IMR-90 (cell line): ENCODE measurements around the gene GPR15LG.

ENCODE experiments used
- CEBPB ChIP-seq: IDR thresholded peaks from 2 replicates; pipeline ENCODE4 v1.6.1; 2012; ENCODE audit warnings: low read depth, low read length, improper control_type of control experiment
- CHD1 ChIP-seq: IDR thresholded peaks from 2 replicates; pipeline ENCODE4 v1.6.1; 2012; ENCODE audit warnings: low read depth, low read length, improper control_type of control experiment
- MXI1 ChIP-seq: IDR thresholded peaks from 2 replicates; pipeline ENCODE4 v1.6.1; 2012; ENCODE audit warnings: low read depth, mild to moderate bottlenecking, low read length, moderate library complexity, borderline replicate concordance
- POLR2A ChIP-seq: IDR thresholded peaks from 2 replicates; pipeline ENCODE4 v1.6.1; 2012; ENCODE audit warnings: mild to moderate bottlenecking, low read depth, low read length
- TF ChIP-seq, protein P1 (sequence below): conservative IDR thresholded peaks from 2 replicates; pipeline ENCODE4 v1.5.1; 2012; ENCODE audit warnings: mild to moderate bottlenecking, low read depth, low read length, improper control_type of control experiment
- TF ChIP-seq, protein P2 (sequence below): fragments of 150-350 bp; IDR thresholded peaks from 2 replicates; pipeline ENCODE4 v1.6.1; 2016; ENCODE audit warnings: low read depth, mild to moderate bottlenecking, low read length, moderate library complexity, borderline replicate concordance

DNA sequence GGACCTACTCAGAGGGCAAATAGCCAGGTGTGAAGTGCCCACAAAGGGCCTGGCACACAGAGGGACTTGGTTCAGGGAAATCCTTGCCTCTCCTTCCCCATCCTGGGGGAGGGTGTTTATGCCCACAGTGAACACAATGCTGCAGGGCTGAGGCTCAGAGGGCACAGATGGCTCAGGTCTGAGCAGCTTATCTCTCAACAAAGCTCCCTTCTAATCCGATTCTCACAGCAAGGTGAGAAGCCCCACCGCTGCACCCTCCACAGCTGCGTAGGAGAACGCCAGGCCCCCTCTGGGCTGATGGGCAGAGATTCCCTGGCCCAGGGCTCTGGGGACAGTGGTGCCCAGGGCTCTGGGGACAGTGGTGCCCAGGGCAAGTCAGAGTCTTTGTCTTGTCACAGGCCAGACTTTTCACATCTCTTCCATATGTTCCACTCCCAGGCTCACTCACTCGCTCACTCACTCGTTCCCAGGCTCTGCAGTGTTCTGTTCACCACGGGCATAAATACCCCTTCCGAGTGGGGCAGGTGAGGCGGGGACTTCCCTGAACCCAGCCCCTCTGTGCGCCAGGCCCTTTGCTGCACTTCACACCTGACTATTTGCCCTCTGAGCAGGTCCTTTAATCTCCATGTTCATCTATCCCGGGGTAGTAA lies 12.1 kb downstream of the GPR15LG start:
- TF ChIP-seq, protein P1, sequence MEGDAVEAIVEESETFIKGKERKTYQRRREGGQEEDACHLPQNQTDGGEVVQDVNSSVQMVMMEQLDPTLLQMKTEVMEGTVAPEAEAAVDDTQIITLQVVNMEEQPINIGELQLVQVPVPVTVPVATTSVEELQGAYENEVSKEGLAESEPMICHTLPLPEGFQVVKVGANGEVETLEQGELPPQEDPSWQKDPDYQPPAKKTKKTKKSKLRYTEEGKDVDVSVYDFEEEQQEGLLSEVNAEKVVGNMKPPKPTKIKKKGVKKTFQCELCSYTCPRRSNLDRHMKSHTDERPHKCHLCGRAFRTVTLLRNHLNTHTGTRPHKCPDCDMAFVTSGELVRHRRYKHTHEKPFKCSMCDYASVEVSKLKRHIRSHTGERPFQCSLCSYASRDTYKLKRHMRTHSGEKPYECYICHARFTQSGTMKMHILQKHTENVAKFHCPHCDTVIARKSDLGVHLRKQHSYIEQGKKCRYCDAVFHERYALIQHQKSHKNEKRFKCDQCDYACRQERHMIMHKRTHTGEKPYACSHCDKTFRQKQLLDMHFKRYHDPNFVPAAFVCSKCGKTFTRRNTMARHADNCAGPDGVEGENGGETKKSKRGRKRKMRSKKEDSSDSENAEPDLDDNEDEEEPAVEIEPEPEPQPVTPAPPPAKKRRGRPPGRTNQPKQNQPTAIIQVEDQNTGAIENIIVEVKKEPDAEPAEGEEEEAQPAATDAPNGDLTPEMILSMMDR: no peak
- TF ChIP-seq POLR2A (no peak), CEBPB (no peak), CHD1 (no peak), MXI1 (no peak)
- TF ChIP-seq, protein P2, sequence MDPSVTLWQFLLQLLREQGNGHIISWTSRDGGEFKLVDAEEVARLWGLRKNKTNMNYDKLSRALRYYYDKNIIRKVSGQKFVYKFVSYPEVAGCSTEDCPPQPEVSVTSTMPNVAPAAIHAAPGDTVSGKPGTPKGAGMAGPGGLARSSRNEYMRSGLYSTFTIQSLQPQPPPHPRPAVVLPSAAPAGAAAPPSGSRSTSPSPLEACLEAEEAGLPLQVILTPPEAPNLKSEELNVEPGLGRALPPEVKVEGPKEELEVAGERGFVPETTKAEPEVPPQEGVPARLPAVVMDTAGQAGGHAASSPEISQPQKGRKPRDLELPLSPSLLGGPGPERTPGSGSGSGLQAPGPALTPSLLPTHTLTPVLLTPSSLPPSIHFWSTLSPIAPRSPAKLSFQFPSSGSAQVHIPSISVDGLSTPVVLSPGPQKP: no peak
